NT2/D1 (cell line): ENCODE data around the gene SUSD5.

Source experiments
- SUZ12 ChIP-seq: IDR thresholded peaks from 2 replicates; pipeline ENCODE4 v1.6.1; 2011; ENCODE audit not compliant: insufficient read length, insufficient read depth; ENCODE audit errors: extremely low read depth
- YY1 ChIP-seq: IDR thresholded peaks from 2 replicates; pipeline ENCODE4 v1.6.1; 2011; ENCODE audit not compliant: insufficient read length, insufficient read depth
- ZNF274 ChIP-seq: IDR thresholded peaks from 2 replicates; pipeline ENCODE4 v1.6.1; 2011; ENCODE audit warnings: mild to moderate bottlenecking, low read depth, low read length

GRCh38 chr3:33219175-33219487 is 521 bp upstream of the SUSD5 start:
- TF ChIP-seq SUZ12 (no peak), YY1 (no peak), ZNF274 (no peak)
